SHP77 treated with DMSO at 0.1 percent for 48 hours (cell line): ENCODE data around the gene ST6GALNAC4.
"Not testable (repeated sequence)": the region's sequence is repeated elsewhere in the genome, so short reads cannot be mapped to it uniquely, and the experiment has no call there.

Experiments used
- DNase-seq: peaks from one replicate; lab custom pipeline; 2025; lab: John Stamatoyannopoulos, UW

ST6GALNAC4 gene

DNA sequence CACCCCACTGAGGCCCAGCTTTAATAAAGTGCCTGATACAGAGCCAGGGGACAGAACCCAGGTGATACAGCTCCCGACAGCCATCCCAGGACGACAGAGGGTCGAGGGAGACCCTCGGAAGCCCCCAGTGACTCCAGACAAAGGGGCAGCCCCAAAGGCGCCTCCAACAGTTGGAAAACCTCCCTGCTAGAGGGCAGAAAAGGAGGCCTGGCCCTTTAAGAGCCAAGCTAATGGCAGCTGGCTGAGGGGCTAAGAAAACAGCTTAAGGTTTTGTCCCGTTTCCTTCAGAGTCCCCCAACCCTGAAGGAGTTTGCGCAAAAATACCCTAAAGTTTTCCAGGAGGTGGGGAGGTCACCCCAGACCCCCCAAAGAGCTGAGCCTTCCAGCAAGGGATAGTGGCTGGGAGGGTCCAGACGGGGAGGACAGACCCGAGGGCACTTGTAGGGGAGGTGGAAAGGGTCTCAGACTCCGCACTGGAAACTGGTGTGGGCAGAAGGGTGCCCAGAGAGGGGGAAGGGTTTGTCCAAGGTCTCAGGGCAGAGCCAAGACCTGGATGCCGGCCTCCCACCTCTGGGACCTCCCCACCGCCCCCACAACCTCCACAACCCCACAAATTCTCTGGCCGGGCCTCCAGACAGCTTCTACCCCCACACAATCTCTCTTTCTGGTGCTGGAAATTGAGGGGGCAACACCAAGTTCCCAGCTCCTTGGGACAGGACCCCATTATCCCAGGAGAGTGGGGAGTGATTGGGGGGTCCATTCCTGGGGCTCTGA lies 31.1 kb downstream of the ST6GALNAC4 start:
- DNase-seq: no peak

DNA sequence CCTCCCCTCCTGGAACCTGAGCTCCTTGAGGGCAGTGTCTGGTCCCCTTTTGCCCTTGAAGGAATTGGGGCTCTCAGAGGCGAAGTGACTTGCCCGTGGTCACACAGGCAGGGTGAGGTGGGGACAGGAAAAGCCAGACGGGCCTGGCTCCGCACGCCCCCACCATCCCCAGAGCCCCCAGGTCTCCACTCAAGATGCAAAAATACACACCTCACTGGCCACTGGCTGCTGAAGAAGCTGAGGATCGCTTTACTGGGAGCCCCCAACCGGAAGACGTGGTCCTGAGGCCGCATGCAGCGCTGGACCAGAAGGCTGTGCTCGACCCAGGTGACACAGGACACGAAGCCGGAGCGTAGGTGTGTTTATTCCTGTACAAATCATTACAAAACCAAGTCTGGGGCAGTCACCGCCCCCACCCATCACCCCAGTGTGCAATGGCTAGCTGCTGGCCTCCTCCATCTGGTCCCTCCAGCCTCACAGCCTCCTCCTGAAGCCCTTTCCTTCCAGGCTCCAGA lies 31.8 kb downstream of the ST6GALNAC4 start:
- DNase-seq: no peak

DNA sequence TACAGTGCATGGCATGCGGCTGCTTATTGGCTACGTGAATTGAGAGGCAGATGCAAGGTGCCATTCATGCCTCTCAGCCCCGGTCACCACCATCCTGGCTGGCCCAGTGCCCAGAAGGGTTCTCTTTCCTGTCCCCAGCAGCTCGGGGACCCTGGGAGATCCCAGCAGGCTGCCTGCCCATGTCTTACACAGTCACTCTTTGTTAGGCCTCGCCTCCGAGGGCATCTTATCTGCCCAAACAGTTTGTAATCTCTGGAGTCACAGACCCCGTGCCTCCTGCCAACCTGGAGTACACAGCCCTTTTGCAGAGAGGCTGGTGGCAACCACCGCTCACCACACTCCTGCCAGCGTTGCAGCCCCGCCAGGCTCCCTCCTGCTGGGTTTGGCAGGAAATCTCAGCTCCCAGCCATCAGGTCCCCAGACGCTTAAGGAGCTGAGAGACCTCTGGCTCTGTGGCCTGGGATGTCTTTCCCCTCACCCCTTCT lies 32.4 kb downstream of the ST6GALNAC4 start:
- peak; percentile 37 for DNase-seq

DNA sequence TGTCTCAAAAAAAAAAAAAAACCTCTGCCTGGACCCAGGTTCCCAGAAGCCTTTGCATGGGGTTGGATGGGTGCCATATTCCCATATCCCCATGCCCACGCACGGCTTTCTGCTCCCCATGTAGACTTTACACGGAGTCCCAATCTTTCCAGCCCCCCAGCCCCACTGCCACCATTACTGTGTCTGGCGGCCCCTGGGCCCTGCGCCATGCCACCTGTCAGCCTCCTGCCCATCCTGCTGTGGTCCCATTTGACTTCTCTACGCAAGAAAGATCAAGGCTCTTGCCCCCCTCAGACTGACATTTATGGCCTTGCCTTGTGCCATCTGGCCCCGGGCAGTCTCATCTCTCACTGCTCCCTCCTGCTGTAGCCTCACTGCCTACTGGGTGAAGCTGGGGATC lies 32.9 kb downstream of the ST6GALNAC4 start:
- DNase-seq: no peak

DNA sequence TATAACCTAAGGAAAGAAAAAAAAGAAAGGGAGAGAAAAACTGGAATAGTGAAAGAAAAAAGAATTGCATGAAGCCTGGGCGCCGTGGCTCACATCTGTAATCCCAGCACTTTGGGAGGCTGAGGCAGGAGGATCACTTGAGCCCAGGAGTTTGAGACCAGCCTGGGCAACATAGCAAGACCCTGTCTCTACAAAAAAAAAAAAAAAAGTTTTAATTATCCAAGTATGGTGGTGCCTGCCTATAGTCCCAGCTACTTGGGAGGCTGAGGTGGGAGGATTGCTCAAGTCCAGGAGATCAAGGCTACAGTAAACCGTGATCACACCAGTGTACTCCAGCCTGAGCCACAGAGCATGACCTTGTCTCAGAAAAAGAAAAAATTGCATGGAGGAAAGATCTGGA lies 35.1 kb downstream of the ST6GALNAC4 start:
- DNase-seq: not testable (repeated sequence)

DNA sequence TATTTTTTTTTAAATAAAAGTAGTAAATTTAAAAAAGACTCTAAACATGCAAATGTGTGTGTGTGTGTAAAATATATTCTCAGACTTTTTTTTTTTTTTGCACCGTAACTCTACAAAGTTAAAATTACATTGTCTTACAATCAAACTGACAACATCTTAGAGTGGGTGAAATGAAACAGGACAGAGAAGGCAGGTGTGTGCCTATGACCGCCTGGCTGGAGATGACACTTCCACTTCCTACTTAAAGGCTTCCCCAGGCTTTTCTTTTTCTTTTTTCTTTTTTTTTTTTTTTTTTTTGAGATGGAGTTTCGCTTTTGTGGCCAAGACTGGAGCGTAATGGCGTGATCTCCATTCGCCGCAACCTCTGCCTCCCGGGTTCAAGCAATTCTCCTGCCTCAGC lies 36.7 kb downstream of the ST6GALNAC4 start:
- DNase-seq: no peak

DNA sequence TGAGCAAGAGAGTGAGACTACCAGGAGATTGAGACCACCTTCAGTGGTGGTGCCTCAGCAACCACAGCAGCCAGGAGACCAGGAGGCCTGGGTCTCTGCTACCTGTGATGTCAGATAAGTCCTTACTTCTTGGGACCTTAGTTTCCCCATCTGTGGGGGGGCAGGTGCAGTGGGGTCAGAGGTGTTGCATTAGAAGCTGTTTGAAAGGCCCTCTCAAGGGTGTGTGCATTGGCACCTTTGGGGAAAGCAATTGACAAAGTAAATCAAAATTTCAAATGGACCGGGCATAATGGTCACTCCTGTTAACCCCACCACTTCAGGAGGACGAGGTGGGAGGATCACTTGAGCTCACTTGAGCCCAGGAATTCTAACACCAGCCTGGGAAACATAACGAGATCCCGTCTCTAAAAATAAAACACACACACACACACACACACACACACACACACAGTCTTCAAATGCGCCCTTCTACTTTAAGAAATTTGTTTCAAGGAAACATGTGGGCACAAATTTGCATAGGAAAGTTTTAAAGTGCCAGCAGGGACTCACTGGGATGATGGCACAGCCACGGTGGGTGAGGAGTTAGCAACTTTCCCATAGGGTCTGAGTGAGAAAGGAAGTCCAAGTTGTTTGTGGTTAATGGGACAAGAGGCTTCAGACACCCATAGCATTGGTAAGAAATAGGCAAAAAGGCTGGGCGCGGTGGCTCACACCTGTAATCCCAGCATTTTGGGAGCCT lies 38.0 kb downstream of the ST6GALNAC4 start:
- DNase-seq: no peak

DNA sequence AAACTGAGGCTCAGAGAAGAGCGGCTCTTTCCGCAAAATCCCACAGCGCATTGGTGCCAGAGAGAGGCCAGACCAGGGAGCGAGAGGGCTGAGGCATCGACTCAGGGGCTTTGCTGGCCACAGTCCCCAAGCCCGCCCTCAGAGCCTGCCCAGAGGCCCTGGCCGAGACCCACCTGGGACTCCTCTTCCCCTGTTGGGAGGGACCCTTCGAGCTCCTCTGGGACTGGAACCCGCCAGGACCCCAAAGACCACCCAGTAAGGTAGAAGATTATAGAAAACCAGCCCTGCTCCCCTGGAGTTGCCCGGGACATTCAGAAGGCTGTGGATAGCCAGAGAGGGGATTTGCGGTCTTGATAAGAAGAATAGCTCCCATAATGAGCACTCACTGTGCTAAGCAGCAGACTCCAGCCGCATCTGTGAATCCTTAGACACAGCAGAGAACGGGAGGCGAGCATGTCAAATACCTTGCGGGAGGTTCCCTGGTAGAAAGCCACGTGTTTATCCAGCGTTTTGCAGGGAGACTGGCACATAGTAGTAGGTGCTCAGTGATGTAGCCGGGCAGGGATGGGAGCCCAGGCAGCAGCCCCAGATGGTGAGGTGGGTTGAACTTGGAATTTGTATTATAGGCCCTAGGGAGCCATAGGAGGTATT lies 38.7 kb downstream of the ST6GALNAC4 start:
- DNase-seq: no peak

DNA sequence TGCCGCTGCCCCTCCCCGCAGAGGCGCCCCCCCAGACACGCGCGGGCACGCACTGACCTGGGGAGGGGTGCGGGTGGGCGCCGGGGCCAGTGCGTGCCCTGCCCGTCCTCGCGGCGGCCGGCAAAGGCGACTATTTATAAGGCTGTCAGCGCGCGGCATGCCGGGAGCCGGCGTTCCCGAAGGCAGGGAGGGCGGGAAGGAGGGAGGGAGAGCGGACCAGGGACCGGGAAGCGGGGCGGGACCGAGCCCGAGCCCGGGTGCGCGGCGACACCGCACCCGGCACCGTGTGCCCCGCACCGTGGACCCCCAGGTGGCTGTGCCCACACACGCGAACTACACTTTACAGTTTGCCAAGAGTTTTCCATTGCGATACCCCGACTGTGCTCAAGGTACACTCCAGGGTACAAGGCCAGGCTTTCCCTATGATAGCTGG lies 39.3 kb downstream of the ST6GALNAC4 start, which contains the start of gene AK1:
AK1 (minus strand) TSS at position 110 of the 433 bp plus-strand sequence. CDS start 3,058 bp downstream, outside the sequence.
- peak; percentile 46 for DNase-seq

DNA sequence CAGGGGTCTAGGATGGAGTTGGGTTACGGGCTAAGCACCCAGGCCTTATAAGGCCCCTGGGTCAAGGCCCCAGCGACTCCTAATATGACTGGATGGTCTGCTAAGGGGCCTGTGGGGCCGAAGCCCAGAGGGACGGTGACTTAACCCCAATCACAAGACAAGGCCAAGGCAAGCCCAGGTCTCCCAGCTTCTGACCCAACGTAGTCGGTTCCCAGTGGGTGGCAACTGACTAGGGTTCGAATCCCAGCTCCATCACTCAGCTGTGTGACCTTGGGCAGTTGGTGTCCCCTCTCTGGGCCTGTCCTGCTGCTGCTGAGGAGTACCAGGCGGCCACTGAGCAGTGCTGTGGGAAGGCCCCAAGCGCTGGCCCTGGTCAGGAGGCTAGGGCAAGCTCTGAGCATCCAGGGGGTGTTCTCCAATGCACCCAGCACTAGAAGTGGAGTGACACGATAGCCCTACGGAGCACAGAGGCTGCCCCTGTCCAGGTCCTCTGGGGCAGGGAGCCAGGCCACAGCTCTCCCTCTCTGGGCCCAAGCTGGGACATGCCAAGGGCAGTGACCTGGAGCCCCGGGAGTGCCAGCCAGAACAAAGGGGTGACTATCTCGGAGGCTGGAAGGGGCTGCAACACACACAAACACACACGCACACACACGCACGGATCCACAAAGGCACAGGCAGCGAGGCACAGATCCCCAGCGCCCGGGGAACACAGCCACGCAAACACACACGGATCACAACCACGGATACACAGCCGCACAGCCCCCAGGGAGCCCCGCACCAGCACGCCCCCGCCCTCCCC lies 39.9 kb downstream of the ST6GALNAC4 start:
- no peak for DNase-seq

DNA sequence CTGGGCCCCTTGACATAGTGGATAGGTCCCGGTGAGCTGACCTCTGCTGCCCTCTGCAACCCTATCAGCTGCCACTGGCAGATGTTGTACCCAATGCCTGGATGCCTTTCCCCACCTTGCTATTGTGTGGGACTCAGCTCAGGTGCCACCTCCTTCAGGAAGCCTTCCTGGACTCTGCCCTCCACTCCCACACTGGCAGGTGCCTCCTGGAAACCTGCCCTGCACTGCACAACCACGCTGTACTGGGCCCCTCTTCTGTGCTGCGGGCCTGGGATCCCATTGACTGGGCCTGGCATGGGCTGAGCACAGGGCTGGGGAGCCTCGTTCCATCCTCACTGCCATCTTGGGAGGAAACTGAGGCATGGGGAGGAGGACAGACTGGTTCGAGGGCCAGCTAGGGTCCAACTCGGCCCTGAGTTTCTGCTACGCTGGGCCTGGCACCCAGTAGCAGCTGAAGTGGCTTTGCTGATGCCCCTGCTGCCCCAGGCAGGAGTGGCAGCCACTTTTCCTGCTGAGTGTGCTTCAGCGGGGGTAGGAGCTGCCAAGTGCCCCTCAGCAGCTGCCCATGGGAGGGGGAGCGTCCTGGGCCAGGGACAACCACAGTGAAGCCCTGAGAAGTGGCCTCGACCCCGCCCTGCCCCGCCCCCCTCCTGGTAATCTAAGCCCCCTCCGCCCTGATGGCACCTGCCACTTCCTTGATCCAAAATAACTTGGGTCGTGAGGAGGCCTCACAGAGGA lies 40.6 kb downstream of the ST6GALNAC4 start:
- DNase-seq: no peak

DNA sequence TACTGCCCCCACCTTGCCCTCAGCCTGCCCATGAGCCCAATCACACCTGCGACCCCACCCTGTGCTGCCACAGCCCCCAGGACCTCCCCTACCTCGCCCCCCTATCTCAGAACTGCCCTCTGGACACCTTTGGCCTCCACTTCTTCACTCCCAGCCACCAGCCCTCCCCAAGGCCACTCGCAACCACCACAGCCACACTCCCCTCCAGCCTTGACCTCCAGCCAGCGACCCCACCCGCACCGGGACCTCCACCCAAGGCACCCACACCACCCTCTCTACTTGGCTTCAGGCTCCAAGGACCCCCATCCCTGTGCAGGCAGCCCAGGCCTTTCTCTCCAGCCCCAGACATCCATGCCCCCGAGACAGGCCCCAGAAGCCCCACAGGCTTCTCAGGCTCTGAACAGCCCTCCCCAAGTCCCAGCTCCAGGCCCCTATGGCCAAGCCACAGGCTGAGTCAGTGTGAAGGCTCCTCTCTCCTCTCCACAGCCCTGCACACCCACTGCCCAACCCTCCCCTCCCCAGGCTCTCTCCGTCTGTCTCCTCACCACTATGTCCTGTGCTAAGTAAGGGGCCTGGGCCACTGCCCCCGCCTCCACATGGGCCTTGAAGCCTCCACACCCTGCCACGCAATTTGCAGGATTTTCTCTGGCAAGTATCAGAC lies 41.4 kb downstream of the ST6GALNAC4 start:
- DNase-seq: no peak

DNA sequence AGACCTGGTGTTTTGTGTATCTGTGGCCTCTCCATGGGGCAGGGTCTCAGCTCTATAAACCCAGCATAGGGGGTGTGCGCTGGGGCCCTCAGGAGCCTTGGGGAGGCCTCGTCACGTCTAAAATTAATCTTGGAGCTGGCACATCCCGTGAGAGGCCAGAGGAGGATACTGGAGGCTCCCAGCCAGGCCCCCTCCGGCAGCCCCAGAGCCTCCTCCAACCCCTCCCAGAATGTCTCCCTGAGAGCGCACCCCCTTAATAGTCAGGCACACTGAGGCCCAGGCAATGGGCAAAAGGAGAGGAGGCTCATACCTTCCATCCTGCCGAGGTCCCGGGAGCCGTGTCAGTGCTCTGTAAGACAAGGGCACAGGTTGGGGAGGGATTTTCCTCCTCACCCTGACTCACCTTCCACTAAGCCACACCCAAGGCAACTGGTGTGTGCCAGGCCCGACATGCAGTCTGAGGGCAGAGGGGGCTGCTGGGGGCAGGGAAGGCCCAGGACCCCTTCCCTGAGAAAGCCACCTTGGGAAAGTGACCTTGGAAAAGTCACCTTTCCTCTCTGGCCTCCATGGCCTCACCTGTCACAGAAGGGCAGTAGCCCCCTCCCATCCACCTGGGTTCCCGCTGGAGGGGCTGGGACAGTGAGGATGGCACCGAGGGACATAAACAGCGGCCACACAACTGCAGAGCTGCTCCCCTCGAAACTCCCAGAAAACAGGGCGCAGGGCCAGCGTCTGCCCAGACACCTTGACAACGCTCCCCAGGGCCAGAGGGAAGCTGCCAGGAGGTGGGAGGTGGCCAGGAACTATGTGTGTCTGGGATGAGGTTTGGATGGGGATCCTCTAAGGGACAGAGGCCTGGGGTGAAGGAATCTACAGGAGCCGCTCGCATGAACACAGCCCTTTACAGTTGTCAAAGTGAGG lies 42.3 kb downstream of the ST6GALNAC4 start:
- DNase-seq: no peak

DNA sequence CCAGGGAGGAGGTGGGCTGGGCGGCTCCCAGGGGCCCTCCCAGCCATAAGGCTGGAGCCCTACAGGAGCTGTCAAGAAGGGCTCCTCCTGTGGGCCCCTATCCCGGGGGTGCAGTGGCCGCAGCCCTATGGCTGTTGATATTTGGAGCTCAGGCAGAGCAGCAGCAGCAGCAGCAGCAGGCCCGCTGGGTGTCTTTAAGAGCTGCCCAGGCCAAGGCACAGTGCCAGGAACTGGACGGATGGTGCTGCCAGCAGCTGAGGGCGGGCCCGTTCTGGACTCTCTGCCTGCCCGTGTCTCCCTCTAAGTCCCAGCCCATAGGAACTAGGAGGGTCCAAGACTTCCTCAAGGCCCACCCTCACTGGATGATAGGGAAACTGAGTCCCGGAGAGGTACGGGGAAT lies 43.0 kb downstream of the ST6GALNAC4 start:
- DNase-seq: no peak

DNA sequence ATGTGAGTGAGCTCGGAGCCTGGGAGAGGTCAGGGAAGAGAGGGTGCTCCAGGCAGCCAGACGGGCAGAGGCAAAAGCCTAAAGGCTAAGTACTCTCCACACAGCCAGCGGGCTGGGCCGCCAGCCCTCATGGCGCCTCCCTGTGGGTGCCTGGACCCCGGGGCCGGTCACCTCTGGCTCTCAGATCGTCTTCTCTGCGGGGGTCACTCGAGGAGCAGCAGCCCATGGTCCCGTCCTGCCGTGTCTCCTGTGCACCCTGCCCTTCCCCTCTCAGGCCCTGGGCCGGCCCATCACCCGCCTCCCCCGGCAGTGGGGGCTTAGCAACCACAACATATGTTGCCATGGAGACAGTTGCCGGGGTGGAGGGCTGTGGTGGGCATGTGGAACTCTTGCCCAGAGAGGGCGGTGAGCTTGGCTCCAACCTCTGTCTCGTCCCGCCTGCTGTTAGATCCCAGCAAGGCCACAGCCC lies 43.6 kb downstream of the ST6GALNAC4 start:
- no peak for DNase-seq

DNA sequence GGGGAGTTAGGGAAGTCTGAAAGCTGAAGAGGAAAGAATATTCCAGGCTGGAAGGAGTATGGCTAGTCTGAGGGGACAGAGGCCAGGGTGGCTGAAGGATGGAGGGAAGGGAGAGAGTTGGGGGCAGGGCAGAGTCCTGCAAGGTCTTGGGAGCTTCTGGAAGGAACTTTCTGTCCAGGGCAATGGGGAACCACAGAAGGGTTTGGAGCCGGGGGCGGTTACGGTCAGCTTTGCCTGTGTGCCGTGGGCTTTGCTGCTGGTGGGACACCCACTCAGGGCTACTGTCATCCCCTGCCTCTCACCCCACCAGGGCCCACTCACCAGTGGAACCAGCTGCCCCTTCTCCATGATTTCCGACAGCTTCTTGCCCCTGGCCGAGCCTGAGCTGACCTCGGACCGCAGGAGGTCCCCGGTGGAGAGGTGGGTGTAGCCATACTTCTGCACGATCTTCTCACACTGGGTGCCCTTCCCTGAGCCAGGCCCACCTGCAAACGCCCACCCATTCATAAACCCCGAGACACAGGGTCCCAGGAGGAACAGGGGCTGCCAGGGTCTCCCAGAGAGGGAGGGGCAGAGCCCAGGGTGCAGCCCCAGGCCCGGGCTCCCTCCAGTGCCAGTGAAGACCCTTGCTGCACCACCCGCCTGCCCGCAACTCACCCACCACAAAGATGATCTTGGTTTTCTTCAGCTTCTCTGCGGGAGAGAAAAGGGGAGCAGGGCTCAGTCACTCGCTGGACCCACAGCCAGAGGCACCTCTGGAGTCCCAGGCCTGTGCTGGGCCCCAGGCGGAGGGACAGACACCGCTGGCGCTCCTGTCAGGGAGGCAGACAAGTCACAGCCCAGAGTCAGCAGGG lies 44.2 kb downstream of the ST6GALNAC4 start:
- no peak for DNase-seq

DNA sequence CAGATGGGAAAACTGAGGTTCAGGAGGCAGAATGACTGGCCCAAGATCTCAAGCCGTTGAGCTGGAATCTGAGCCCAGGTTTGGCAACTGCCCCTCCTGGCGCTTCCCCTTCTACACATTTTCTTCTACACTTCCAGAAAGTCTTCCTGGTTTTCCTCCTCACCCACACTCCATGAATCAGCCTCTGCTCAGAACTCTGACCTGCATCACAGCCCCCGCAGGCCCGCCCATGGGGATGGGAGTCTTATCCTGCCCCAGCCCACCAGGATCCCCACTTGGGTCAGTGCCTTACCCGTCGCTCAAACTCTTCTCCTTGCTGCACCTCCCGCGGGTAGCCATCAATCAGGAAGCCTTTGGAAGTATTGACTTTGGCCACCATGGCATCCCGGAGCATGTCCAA lies 45.3 kb downstream of the ST6GALNAC4 start:
- no peak for DNase-seq

DNA sequence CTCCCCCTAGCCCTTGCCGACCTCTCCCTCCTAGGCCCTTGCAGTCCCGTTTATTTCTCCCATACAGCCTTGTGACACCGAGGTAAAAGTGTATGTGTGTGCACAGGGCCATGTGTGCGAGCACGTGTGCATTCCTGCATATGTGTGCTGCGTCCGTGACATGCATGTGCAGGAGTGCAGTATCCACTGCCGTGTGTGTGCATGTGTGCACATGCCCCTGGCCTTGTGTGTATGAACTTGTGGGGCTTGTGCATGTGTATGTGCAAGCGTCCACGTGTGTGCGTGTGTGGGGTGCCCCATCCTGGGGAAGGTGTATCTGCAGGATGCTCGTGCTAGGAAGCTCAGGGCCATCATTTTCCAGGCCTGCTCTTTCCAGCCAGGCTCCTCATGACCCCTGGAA lies 46.0 kb downstream of the ST6GALNAC4 start:
- no peak for DNase-seq
